ENCODE results near the gene NODAL. TPM values are rescaled to one million over a fixed set of nuclear protein-coding genes. Genes with fewer than 3 reads are reported as not detected.
"Not testable (repeated sequence)": the region's sequence is repeated elsewhere in the genome, so short reads cannot be mapped to it uniquely, and the experiment has no call there.

Gene NODAL
- total RNA-seq (2014; rRNA removed; shearing (Covaris generic)), result not detected in 2 replicates
- not detected in 2 replicates for polyA plus RNA-seq (2014; cell fraction: nucleus; rRNA removed)

DNA sequence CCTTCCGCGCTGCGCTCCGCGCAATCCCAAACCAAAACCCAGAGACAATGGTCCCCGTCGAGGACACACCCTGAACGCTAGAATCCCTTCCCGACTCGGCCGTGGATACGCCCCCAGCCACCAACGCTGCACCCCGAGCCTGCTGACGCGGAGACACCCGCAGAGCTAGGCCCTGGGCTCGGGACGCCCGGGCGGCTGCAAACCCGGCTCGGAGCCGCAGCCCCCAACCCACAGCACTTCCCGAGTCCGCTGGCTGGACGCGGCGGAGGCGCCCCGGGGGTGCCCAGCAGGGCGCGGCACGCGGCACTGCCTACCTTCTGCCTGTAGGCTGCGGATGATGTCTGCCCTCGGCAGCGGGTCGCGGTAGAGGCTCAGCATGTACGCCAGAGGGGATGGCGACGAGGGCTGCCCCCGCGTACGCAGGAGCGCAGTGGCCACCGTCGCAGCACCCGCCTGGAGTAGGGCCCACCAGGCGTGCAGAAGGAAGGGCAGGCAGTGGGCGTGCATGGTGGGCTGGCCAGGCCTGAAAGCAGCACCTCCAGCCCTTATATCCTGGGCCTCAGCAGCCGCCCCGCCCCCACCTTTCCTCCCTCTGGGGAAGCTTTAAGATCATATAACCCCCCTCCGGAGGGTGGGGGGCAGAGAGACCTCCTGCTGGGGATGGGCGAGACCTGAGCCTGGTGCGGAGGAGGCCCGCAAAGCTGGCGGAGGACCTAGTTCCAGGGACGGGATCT is at the start of gene NODAL:
Gene NODAL (minus strand): TSS at position 521 of the 734 bp plus-strand sequence. CDS start 14 bp downstream, at position 507.
- DNase-seq (ENCODE audit: extremely low read depth, low read depth), result no peak

DNA sequence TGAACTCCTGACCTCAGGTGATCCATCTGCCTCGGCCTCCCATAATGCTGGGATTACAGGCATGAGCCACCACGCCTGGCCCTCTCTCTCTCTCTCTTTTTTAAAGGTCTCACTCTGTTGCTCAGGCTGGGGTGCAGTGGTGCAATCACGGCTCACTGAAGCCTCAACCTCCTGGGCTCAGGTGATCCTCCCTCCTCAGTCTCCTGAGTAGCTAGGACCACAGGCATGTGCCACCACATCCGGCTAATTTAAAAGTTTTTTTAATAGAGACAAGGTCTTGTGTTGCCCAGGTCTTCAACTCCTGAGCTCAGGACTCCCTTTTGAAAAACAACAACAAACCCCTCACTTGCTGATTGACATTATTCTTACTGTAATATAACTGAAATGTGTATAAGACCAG is 48.7 kb upstream of the NODAL start:
- no peak for DNase-seq (ENCODE audit: extremely low read depth, low read depth)

DNA sequence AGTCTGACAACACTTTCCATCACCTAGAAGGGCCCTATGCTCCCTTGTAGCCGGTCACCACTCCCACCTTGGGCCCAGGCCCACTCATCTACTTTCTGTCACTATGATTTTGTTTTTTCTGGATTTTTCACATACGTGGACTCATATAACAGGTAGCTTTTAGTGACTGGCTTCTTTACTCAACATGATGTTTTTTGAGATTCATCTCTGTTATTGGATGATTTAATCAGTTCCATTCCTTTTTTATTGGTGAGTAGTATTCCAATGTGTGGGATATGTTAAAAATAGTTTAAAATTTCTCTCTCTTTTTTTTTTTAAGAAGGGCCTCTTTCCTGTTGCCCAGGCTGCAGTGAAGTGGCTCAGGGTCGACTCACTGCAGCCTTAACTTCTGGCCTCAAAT is 46.3 kb upstream of the NODAL start:
- no peak for DNase-seq (ENCODE audit: extremely low read depth, low read depth)

DNA sequence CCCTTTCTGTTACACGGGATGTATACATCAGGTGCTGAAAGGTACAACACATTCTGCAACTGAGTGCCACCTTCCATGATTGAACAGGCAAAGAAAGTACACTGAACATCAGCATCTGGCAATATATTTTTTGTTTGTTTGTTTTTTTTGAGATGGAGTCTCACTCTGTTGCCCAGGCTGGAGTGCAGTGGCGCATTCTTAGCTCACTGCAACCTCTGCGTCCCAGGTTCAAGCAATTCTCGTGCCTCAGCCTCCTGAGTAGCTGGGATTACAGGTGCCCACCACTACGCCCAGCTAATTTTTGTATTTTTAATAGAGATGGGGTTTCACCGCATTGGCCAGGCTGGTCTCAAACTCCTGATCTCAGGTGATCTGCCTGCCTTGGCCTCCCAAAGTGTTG is 42.4 kb upstream of the NODAL start:
- DNase-seq (ENCODE audit: extremely low read depth, low read depth), result not testable (repeated sequence)

DNA sequence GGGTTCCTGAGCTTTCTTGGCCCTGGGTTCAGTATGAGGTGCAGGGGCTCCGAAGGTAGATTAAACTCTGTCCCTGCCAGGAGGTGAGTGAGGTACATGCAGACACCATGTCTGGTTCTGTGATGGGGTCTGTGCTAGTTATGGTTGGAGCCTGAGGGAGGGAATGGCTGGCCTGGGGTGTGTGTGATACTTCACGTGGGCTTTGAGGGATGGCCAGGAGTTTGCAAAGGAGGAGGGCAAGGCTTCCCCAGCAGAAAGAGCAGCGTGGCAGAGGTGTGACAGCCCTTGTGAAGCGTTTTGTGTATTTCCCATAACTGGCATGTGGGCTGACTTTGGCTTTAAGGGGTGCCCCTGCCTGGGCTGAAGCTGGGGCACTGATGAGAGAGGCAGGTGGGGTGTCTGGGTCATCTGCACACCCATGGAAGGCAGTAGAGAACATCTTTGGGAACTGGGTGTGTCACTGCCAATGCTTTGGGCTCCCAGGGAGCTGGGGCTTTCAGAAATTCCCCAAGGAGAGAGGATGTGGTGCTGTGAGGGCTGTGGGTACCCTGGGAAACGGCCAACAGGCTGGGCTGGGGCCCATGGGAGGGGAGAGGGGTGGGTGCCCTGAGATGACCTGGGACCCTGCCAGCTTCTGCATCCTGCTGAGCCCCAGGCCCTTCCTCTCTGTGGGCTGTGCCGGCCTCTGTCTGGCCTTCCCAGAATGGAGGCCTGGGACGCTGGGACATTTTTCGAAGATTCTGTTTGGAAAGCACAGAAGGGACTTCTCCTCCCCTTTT is 41.7 kb upstream of the NODAL start:
- no peak for DNase-seq (ENCODE audit: extremely low read depth, low read depth)

DNA sequence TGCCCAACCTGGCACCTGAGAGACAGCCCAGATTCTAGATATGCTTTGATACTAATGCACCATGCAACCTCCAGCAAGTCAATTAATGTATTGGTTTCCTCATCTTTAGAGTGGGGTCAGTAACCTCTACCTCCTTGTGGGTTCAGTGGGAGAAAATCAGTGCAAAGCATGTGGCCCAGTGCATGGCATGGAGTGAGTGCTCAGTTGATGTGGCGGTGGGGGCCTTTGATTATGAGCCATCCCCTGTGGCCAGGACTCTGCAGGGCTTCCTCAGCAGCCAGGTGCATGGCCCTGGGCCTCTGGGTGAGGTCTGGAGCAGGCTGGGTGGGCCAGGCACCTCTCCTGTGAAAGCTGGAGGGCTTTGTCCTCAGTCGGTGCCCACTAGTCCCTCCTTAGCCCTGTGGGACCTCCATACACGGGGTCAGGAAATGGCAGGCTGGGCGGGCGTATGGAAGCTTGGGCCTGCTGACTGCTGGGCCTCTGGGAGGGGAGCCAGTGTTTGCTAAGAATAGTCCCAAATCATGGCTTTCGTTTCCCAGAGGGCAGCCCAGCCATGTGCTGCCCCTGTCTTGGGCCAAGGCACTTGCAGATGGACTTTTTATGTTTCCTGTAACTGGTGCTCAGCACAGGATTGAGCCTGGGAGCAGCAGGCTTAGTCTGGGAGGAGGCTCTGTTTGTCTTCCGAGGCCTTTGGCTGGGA is 40.5 kb upstream of the NODAL start:
- no peak for DNase-seq (ENCODE audit: extremely low read depth, low read depth)

DNA sequence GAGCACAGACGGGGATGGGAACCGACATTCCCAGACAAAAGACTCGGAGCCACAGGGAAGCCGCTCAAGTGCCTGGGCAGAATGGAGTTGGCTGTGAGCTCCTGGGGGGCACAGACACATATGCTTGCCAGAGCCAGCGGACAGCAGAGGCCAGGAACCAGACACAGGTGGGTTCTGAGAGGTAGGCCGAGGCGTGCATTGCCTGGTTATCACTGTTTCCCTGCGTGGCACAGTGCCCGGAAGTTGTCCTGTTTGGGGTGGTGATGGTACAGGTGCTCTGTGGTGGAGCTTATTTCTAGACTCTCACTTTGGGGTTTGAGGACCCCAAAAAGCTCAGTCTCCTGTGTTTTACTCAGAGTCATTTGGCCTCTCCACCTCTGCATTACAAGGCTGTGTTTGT is 39.6 kb upstream of the NODAL start:
- no peak for DNase-seq (ENCODE audit: extremely low read depth, low read depth)

DNA sequence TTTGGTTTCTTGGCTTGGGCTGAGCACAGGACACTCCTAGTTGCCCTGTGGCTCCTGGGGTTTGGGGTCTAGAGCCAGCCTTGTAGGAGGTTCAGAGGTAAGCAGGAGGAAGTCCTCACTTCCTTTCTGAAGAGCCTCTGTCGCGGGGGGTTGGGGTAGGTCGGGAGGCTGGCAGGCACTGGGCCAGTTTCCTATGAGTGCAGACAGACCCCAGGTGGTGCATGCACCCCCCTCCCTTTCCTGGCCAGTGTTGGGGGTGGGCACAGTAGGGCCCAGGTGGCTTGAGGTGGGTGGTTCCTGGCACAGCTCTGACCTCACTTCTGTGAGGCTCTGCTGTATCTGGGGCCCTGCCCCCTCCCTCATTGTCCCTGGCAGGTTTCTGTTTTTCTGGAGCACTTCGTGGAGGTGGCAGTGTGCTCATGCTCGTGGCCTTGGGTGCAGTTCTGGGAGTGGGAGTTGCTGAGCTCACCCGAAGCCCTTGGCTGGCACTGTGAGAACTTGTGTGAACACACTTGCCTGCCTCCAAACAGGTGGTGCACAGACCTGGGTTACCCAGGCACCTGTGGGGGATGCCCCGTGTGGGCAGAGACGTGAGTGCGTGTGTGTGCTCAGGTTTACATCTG is 38.9 kb upstream of the NODAL start:
- no peak for DNase-seq (ENCODE audit: extremely low read depth, low read depth)

DNA sequence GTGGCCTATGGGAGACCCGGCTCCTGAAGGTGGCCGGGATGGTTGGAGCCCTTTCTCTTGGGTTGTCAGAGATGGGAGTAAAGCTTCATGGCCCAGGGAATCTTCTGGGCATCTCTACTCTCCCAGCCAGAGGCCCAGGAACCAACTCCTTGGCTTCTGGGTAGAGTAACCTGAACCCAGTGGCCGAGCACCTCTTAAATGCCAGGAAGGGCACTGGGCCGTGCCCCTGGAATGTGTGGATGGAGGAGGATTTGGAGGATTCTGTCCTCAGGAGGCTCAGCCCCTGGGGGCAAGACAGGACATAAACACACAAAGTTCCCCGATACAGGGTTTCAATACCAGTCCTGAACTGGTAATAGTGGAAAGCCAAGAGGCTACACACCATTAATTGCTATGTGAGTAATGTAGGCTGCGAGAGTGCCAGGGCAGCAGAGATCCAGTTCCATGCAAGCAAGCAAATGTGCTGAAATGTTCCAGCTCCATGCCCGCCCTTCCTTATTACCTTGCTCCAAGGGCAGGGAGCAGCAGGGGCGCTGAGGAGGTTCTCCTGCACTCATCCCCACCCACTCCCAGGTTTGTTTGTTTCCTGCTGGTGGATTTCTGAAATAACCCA is 38.3 kb upstream of the NODAL start:
- no peak for DNase-seq (ENCODE audit: extremely low read depth, low read depth)

DNA sequence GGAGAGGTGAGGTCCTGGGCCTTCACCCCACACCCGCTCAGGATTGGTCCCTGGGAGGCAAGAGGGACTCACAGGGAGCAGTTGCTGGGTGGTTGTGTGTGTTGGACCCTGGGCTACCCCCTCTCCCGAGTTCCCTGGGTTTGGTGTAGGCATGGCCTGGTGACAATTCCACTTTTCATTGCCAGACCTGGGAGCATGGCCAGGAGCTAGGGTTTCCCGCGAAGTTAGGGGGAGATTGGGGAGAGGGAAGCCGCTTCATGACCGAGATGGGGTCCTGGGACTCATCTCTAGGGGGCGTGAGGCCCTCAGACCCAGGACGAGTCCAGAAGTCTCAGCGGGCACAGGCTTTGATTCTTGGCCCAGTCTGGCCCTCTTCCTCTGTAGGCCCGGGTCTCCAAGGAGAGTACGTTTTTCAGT is 37.7 kb upstream of the NODAL start:
- no peak for DNase-seq (ENCODE audit: extremely low read depth, low read depth)

DNA sequence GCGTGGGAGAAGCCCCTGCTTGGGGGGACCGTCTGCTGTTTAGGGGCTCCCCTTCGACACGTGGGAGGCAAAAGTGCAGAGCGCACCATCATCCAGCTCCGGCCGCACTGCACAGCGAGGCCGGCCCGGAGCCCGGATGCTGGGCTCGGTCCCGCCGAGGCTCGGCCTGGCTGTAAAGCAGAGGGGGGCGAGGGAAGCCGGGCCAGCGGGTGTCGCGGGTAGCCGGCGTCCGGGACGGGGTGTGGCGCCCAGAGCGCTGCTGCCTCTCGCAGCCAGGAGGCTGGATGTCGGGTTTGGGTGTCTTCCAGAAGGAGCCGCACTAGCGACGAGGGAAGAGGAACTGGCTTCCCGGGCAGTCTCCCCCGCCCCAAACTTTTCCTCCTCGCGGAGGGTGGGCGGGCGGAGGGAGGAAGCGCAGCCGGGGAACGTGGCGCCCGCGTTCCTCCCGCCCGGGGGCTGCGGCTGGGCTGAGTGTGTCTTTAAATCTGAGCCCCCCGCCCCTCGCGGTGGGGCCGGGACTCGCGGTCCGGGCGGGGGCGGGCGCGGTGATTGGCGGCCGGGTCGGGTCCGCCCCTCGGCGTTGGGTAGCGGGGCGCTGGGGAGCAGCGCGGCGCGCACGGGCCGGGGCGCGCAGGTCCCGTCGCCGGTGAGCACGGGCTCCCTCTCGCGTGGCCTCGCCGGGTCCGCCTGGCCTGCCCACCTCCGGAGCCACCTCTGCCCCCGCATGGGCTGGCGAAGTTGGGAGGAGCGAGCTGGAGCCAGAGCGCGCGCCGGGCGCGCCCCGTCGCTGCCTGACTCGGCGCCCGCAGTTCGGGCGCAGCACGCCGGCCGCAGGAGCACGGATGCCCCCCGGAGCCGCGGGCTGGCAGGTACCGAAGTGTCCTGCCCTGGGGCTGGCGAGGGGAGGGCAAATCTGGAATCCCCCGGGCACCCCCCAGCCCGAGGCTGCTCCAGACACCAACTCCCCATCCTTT is 37.0 kb upstream of the NODAL start, which contains the start of gene PALD1:
Gene PALD1 (plus strand): TSS at position 577 of the 974 bp plus-strand sequence. CDS start 47,185 bp downstream, outside the sequence.
- peak; percentile 48 for DNase-seq (ENCODE audit: extremely low read depth, low read depth)

DNA sequence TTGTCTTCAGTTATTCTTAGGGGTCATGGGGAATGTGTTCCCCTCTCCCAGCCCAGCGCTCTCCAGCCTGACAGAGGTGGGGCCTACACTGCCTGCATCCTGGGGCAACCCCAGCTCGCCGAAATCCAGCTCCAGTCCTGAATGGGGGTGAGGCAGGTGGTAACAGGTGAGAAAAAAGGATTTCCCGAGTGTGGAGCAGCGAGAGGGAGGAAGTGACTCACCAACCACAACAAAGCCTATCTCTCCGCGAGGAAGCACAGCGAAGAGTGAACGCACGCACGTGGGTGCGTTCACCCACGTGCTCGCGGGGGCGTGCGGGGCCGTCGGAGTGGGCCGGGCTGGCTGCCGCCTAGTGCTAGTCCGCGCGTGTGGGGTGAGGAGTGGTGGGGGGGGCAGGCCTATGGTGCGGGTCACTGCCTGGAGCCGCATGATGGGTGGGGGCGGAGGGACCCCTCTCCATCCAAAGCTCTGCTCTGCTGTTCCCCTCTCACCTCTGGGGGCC is 36.2 kb upstream of the NODAL start:
- DNase-seq (ENCODE audit: extremely low read depth, low read depth), result no peak

DNA sequence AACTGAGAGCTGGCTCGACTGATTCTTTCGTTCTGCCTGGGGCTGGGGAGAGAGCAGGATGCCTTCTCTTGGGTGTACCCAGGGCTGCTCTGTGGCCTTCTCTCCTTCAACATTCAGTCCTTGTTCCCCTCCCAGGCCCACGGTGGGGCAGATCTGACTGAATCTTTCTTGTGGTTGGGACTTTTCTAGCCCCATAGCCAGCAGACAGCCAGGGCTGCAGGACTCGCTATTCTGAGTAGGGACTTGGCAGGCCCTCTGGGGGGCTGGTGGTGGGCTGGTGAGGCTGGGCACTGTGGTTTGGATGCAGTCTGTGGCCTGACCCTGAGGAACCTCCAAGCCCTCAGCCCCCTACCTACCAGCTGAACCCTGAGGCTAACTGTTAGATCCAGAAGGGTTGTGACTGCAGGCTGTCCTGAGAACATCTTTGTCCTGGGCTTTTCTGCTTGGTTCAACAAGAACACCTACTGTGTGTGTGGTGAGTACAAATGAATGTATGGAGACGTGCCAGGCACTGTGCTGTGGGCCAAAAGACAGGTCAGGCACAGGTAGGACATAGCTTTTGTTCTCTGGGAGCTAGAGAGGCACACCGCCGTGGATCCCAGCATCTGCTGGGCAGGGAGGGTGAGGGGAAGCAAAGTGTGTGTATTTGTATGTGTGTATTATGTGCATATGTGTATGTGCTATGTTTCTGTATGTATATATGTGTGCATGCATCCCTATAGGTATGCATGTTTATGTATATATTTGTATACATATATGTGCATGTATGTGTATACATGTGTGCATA is 35.0 kb upstream of the NODAL start:
- DNase-seq (ENCODE audit: extremely low read depth, low read depth), result no peak

DNA sequence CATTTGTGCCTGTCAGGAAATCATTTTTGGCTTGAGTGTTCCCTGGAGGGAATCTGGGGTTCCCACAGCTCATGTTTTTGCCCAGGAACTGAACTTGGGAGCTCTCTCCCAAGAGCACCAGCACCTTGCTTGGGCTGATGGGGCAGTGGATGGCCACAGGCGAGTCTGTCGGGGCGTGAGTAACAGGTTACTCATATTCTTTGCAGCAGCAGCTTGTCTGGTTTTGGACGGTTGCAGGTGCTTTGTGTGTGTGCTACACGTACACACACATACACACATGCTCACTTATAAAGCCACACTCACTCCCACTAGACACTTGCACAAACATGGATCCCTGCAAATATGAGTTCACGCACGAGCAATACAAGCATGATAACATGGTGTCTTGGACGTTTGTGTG is 34.2 kb upstream of the NODAL start:
- no peak for DNase-seq (ENCODE audit: extremely low read depth, low read depth)

DNA sequence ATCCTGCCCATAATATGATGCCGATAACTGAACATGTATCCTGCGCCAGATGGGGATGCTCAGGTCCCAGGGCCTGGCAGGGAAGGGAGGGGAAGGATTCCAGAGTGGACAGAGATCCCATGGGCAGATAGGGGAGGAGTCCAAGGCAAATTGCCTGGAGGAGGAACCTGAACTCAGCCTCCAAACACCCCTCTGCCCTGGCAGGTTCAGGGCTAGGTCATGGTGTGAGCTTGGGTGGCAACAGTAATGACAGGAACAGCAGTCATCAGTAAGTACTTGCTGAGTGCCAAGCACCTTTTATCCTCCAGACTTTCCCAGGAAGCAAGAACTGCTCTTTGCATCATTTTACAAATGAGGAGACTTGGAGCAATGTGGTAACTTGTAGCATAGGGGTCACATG is 33.3 kb upstream of the NODAL start:
- DNase-seq (ENCODE audit: extremely low read depth, low read depth), result no peak

DNA sequence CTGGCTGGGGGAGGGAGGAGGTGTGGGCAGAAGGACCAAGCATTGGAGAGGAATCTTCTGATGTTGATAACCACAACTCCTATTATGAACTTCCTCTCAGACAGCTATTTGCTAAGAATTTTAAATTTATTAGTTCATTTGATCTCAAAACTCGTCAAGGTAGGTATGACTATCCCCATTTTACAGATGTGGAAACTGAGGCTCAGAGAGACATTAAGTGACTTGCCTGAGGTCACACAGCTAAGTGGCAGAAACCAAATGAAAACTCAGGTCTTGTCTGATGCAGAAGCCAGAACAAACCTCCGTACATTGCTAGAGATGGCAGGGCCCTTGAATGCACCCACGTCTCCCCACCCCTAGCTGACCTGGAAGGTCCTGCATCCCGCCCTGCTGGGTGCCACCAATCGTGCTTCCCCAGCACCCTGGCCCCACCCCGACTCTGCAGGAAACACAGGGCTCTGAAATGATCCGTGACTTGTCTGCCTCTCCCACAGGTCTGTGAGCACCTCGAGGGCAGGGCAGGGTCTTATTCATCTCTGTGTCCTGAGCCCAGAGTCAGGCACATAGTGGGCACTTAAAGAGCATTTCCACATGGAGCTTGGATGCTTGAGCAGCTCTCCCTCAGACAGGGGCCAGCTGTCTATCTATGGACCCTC is 31.4 kb upstream of the NODAL start:
- no peak for DNase-seq (ENCODE audit: extremely low read depth, low read depth)

DNA sequence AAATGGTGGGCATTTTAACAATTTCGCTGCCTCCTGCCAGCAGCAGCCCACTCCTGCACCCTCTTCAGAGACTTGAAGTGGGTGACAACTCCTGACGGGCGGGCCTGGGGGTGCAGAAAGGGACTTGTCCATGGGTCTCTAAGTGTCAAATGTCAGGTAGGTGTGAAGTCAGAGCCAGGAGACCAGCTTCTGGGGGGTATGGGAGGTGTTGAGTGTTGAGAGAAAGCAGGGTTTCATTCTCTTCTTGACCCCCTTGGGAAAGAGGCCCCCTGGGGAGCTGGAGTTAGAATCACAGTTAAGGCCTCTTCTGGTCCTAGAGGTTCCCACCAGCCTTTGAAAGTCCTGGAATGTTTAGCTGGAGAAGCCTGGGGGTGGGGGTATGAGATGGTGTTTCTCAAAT is 25.5 kb upstream of the NODAL start:
- no peak for DNase-seq (ENCODE audit: extremely low read depth, low read depth)

DNA sequence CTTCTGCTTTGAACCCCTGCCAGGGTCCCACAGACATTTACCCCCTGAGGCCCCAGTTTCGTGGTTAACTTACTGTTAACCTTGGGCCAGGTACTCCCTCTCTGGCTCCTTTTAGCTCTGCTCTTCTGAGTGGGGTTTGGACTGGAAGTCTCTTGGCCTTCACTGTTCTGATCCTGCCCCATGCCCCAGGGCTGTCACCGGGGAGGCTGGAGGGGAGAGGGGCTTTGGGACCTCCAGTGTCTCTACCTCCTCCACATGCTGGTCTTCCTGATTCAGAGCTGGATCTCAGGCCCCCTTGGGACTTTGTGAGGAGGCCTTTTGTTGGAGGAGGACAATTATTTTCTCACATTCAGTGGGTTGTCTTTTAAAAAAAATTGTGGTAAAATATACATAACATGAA is 24.4 kb upstream of the NODAL start:
- no peak for DNase-seq (ENCODE audit: extremely low read depth, low read depth)
